Measurements from ENCODE around the gene VDAC1.

- TF ChIP-seq CTCF (IDR thresholded peaks at IDR 0.05): no peak
- TF ChIP-seq EZH2 (IDR thresholded peaks at IDR 0.05; ENCODE audit: borderline replicate concordance, insufficient read depth, low read depth, low read length, poor library complexity, severe bottlenecking): no peak
Measured at GRCh38 chr5:134027288-134027615, 22.5 kb upstream of the VDAC1 start.
